H9 (cell line): ENCODE results near the gene ITIH2. TPM values are rescaled to one million over a fixed set of nuclear protein-coding genes. Genes with fewer than 3 reads are reported as not detected.

Source experiments
- DNase-seq: peaks from one replicate; pipeline ENCODE4 v3.0.0-alpha.2; 2017
- H2AFZ ChIP-seq: one replicate; pipeline ENCODE4 v1.6.1; 2013; ENCODE audit warnings: mild to moderate bottlenecking, low read length, control low read depth, moderate library complexity
- H2AK5ac ChIP-seq: 2 replicates; pipeline ENCODE4 v1.6.1; 2013; ENCODE audit warnings: low read length, control low read depth, mixed read lengths; ENCODE audit not compliant: insufficient read length
- H2BK120ac ChIP-seq: one replicate; pipeline ENCODE4 v1.6.1; 2013; ENCODE audit warnings: low read depth, mild to moderate bottlenecking, low read length, control low read depth, inconsistent platforms; ENCODE audit not compliant: poor library complexity, severe bottlenecking
- H2BK12ac ChIP-seq: 2 replicates; pipeline ENCODE4 v1.6.1; 2013; ENCODE audit warnings: low read length, control low read depth, mixed read lengths, low read depth; ENCODE audit not compliant: insufficient read length
- H2BK15ac ChIP-seq: 2 replicates; pipeline ENCODE4 v1.6.1; 2013; ENCODE audit warnings: low read depth, low read length, control low read depth
- H2BK20ac ChIP-seq: one replicate; pipeline ENCODE4 v1.6.1; 2013; ENCODE audit warnings: low read depth, mild to moderate bottlenecking, low read length, control low read depth, inconsistent platforms; ENCODE audit not compliant: poor library complexity, severe bottlenecking
- H2BK5ac ChIP-seq: 2 replicates; pipeline ENCODE4 v1.6.1; 2013; ENCODE audit warnings: low read length, control low read depth, mixed read lengths; ENCODE audit not compliant: insufficient read length
- H3K14ac ChIP-seq: 2 replicates; pipeline ENCODE4 v1.6.1; 2013; ENCODE audit warnings: low read length, control low read depth; ENCODE audit not compliant: insufficient read depth
- H3K18ac ChIP-seq: 2 replicates; pipeline ENCODE4 v1.6.1; 2013; ENCODE audit warnings: low read depth, mild to moderate bottlenecking, mixed read lengths, low read length, control low read depth; ENCODE audit not compliant: insufficient read length
- H3K23ac ChIP-seq: 2 replicates; pipeline ENCODE4 v1.6.1; 2013; ENCODE audit warnings: low read length, control low read depth, mixed read lengths, low read depth; ENCODE audit not compliant: insufficient read length
- H3K23me2 ChIP-seq: 2 replicates; pipeline ENCODE4 v1.6.1; 2013; ENCODE audit warnings: low read depth, mild to moderate bottlenecking, mixed read lengths, low read length, control low read depth; ENCODE audit not compliant: insufficient read length, poor library complexity, severe bottlenecking
- H3K27ac ChIP-seq: 2 replicates; pipeline ENCODE4 v1.5.1; 2013; ENCODE audit warnings: low read length, control low read depth, mixed read lengths, low read depth; ENCODE audit not compliant: insufficient read length
- H3K27me3 ChIP-seq: 2 replicates; pipeline ENCODE4 v1.6.1; 2013; ENCODE audit warnings: low read length, control low read depth, inconsistent platforms; ENCODE audit not compliant: insufficient read depth
- H3K4ac ChIP-seq: 2 replicates; pipeline ENCODE4 v1.6.1; 2013; ENCODE audit warnings: low read depth, mild to moderate bottlenecking, control low read depth, inconsistent platforms, low read length, moderate library complexity
- H3K4me1 ChIP-seq: 2 replicates; pipeline ENCODE4 v1.6.1; 2013; ENCODE audit warnings: low read length, control low read depth, inconsistent platforms; ENCODE audit not compliant: insufficient read depth
- H3K4me2 ChIP-seq: 2 replicates; pipeline ENCODE4 v1.6.1; 2013; ENCODE audit warnings: low read length, control low read depth, mixed read lengths; ENCODE audit not compliant: insufficient read length, insufficient read depth
- H3K56ac ChIP-seq: 2 replicates; pipeline ENCODE4 v1.6.1; 2013; ENCODE audit warnings: low read depth, mild to moderate bottlenecking, mixed read lengths, low read length, control low read depth; ENCODE audit not compliant: insufficient read length
- H3K79me1 ChIP-seq: 2 replicates; pipeline ENCODE4 v1.6.1; 2013; ENCODE audit warnings: low read depth, mild to moderate bottlenecking, moderate library complexity, low read length, control low read depth, inconsistent platforms; ENCODE audit not compliant: insufficient read depth, poor library complexity, severe bottlenecking
- H3K79me2 ChIP-seq: 2 replicates; pipeline ENCODE4 v1.6.1; 2013; ENCODE audit warnings: low read length, control low read depth, inconsistent platforms; ENCODE audit not compliant: insufficient read depth
- H3K9ac ChIP-seq: 2 replicates; pipeline ENCODE4 v1.6.1; 2013; ENCODE audit warnings: low read length, control low read depth, mixed read lengths; ENCODE audit not compliant: insufficient read length; ENCODE audit errors: extremely low read depth
- H3K9me3 ChIP-seq: one replicate; pipeline ENCODE4 v1.6.1; 2013; ENCODE audit warnings: low read depth, low read length, inconsistent platforms; ENCODE audit not compliant: control insufficient read depth
- H3T11ph ChIP-seq: one replicate; pipeline ENCODE4 v1.6.1; 2013; ENCODE audit warnings: mild to moderate bottlenecking, low read length, control low read depth, inconsistent platforms
- H4K20me1 ChIP-seq: one replicate; pipeline ENCODE4 v1.6.1; 2013; ENCODE audit not compliant: control insufficient read depth, insufficient read length, insufficient read depth
- H4K5ac ChIP-seq: 2 replicates; pipeline ENCODE4 v1.6.1; 2013; ENCODE audit warnings: low read depth, mild to moderate bottlenecking, mixed read lengths, low read length, control low read depth; ENCODE audit not compliant: insufficient read length
- H4K8ac ChIP-seq: replicated peaks from 2 replicates; pipeline ENCODE4 v1.6.1; 2013; ENCODE audit warnings: low read length, control low read depth, mixed read lengths, low read depth; ENCODE audit not compliant: insufficient read length
- H4K91ac ChIP-seq: 2 replicates; pipeline ENCODE4 v1.6.1; 2013; ENCODE audit warnings: low read depth, mild to moderate bottlenecking, moderate library complexity, mixed read lengths, low read length, control low read depth; ENCODE audit not compliant: insufficient read length
- H3K27ac Mint-ChIP-seq, 3 experiments: 2 replicates in 2 of 3; 3 replicates in 1 of 3; pipeline ENCODE4 v1.8.0; 2020 to 2021; ENCODE audit warnings: mixed read lengths in 3 of 3, mild to moderate bottlenecking in 1 of 3, moderate library complexity in 1 of 3
- H3K27me3 Mint-ChIP-seq: 2 replicates; pipeline ENCODE4 v1.8.0; 2021; ENCODE audit warnings: low read depth, mild to moderate bottlenecking, moderate library complexity, mixed read lengths
- H3K36me3 Mint-ChIP-seq, 3 experiments: 2 replicates in 2 of 3; 3 replicates in 1 of 3; pipeline ENCODE4 v1.8.0; 2020 to 2021; ENCODE audit warnings: low read depth in 3 of 3, mixed read lengths in 3 of 3; ENCODE audit not compliant: insufficient read depth in 1 of 3
- H3K4me1 Mint-ChIP-seq, 2 experiments: 2 replicates each; pipeline ENCODE4 v1.8.0; 2020; ENCODE audit warnings: mixed read lengths in 2 of 2
- H3K4me3 Mint-ChIP-seq, 2 experiments: 2 replicates in 1 of 2; 3 replicates in 1 of 2; pipeline ENCODE4 v1.8.0; 2020 to 2021; ENCODE audit warnings: mild to moderate bottlenecking in 2 of 2, mixed read lengths in 2 of 2, moderate library complexity in 1 of 2
- H3K9me3 Mint-ChIP-seq, 2 experiments: 2 replicates in 1 of 2; 3 replicates in 1 of 2; pipeline ENCODE4 v1.8.0; 2020; ENCODE audit warnings: mild to moderate bottlenecking in 2 of 2, mixed read lengths in 2 of 2, moderate library complexity in 1 of 2
- CTCF ChIP-seq: fragments of 200-600 bp; sonication (generic); conservative IDR thresholded peaks from 3 replicates; pipeline ENCODE4 v1.8.0; 2021; ENCODE audit warnings: antibody characterized with exemption, mild to moderate bottlenecking
- WGBS: extraction: QIAGEN DNeasy Blood & Tissue Kit; methylation state at CpG from one replicate; pipeline ENCODE4 v1.1.7; 2013; ENCODE audit warnings: missing lambda C conversion rate, low lambda C conversion rate, mixed read lengths; ENCODE audit not compliant: insufficient read length; ENCODE audit errors: extremely low coverage; 5-methylcytosine and 5-hydroxymethylcytosine counted together
- total RNA-seq: library from RNA; stranded (reverse); gene quantifications from 2 replicates; pipeline ENCODE4 v1.2.1, GENCODE V29; 2021

ITIH2 gene
- total RNA-seq, 1 experiment from 2014 or later, result not detected

- H3K4me2 ChIP-seq, result no peak overlapping the region
- no peaks in the 10 kb centered on the region for H4K20me1 ChIP-seq
- H2AFZ ChIP-seq, result no peak overlapping the region
- no peak overlapping the region for H2AK5ac ChIP-seq
- H3K23me2 ChIP-seq, result no peaks in the 10 kb centered on the region
- H4K5ac ChIP-seq, result no peak overlapping the region
- no CpG with 5 or more reads among the region's 3 CpGs for WGBS
- no peaks in the 10 kb centered on the region for H3K9me3 ChIP-seq
- no peaks in the 10 kb centered on the region for H3K4me1 ChIP-seq
- DNase-seq, result no peak
- no peak overlapping the region for H2BK15ac ChIP-seq
- H3K9me3 Mint-ChIP-seq, result no peaks in the 10 kb centered on the region
- no peak overlapping the region for H3K23ac ChIP-seq
- H3K56ac ChIP-seq, result no peak overlapping the region
- peaks cover 34 to 64% (median 63%) of the 10 kb centered on the region in 3 experiments for H3K36me3 Mint-ChIP-seq
- H3K4me1 Mint-ChIP-seq, result no peaks in the 10 kb centered on the region
- TF ChIP-seq CTCF, result no peak
- H2BK12ac ChIP-seq, result no peak overlapping the region
- no peak overlapping the region for H3K4me3 Mint-ChIP-seq
- H3K27me3 Mint-ChIP-seq, result no peaks in the 10 kb centered on the region
- no peak overlapping the region for H4K8ac ChIP-seq
- H2BK120ac ChIP-seq, result no peak overlapping the region
- H3K9ac ChIP-seq, result no peak overlapping the region
- H3T11ph ChIP-seq, result no peak overlapping the region
- H3K14ac ChIP-seq, result no peak overlapping the region
- H2BK20ac ChIP-seq, result no peak overlapping the region
- H3K27ac ChIP-seq, result no peak overlapping the region
- no peaks in the 10 kb centered on the region for H3K27me3 ChIP-seq
- no peak overlapping the region for H3K27ac Mint-ChIP-seq
- H3K79me2 ChIP-seq, result no peaks in the 10 kb centered on the region
- no peak overlapping the region for H2BK5ac ChIP-seq
- no peak overlapping the region for H3K4ac ChIP-seq
- H3K18ac ChIP-seq, result no peak overlapping the region
- H4K91ac ChIP-seq, result no peak overlapping the region
- H3K79me1 ChIP-seq, result no peaks in the 10 kb centered on the region
Measured at GRCh38 chr10:7755103-7755502, 52.0 kb downstream of the ITIH2 start.
